Kidney (tissue), 14 donors: Measurements from ENCODE around the gene TSHZ2. TPM values are rescaled to one million over a fixed set of nuclear protein-coding genes. Genes with fewer than 3 reads are reported as not detected.

Experiments
- DNase-seq, 5 donors: peaks; one replicate each; pipeline ENCODE4 v3.0.0-alpha.2; 2013 to 2020
- FAIRE-seq: peaks from 2 replicates; lab custom pipeline; 2012; peaks lifted over from hg19 to GRCh38; lab: Jason Lieb, UNC
- H3K27ac ChIP-seq, 2 donors: one replicate each; pipeline ENCODE4 v1.7.0; 2013; ENCODE audit warnings: low read depth in 2 of 2, low read length in 2 of 2, inconsistent platforms in 1 of 2
- H3K27me3 ChIP-seq: one replicate; pipeline ENCODE4 v1.7.1; 2013; ENCODE audit warnings: low read length, inconsistent platforms; ENCODE audit not compliant: control insufficient read depth, insufficient read depth
- H3K36me3 ChIP-seq, 3 donors: one replicate each; pipeline versions ENCODE4 v1.7.0 to v1.7.1; 2013; ENCODE audit warnings: low read length in 3 of 3, control low read depth in 1 of 3, inconsistent platforms in 1 of 3; ENCODE audit not compliant: insufficient read depth in 3 of 3, control insufficient read depth in 2 of 3
- H3K4me1 ChIP-seq, 3 donors: one replicate each; pipeline versions ENCODE4 v1.7.0 to v1.7.1; 2013; ENCODE audit warnings: low read length in 3 of 3, inconsistent platforms in 1 of 3, low read depth in 1 of 3; ENCODE audit not compliant: control insufficient read depth in 2 of 3, insufficient read depth in 2 of 3
- H3K4me3 ChIP-seq, 3 donors: one replicate each; pipeline versions ENCODE4 v1.7.0 to v1.8.1; 2013; ENCODE audit warnings: low read length in 3 of 3, control low read depth in 1 of 3, inconsistent platforms in 1 of 3
- H3K9ac ChIP-seq, 3 donors: one replicate each; pipeline versions ENCODE4 v1.7.0 to v1.7.1; 2013; ENCODE audit warnings: low read length in 3 of 3, control low read depth in 1 of 3, inconsistent platforms in 1 of 3
- H3K9me3 ChIP-seq, 3 donors: one replicate each; pipeline versions ENCODE4 v1.7.0 to v1.7.1; 2013; ENCODE audit warnings: low read length in 3 of 3, control low read depth in 1 of 3, inconsistent platforms in 1 of 3; ENCODE audit not compliant: control insufficient read depth in 2 of 3, insufficient read depth in 1 of 3
- intact Hi-C: fragments of 100-400 bp; cut with DNase I; formaldehyde crosslinking; loops from one replicate; pipeline ENCODE4 v1.11.1; 2022
- polyA plus RNA-seq: library from polyadenylated mRNA; stranded (reverse); fragments of 350-450 nt; fragmentation: Illumina TruSeq; extraction: RNeasy Lipid Tissue Mini Kit (QIAGEN cat#74804); gene quantifications from one replicate; pipeline ENCODE4 v1.2.3, GENCODE V29; 2014; ENCODE audit warnings: low read depth, low replicate concordance; ENCODE audit not compliant: insufficient read depth
- total RNA-seq: library from RNA; stranded (reverse); fragmentation: NEBNext Ultra II Directional; extraction: Animal tissue kit (Norgen Biotek cat#: 25700); gene quantifications from one replicate; pipeline ENCODE4 v1.2.1, GENCODE V29; 2021
- TF ChIP-seq, protein P1 (sequence below): IDR thresholded peaks from 3 replicates; pipeline ENCODE4 v1.5.1; 2012; ENCODE audit warnings: mild to moderate bottlenecking, moderate library complexity, borderline replicate concordance; ENCODE audit not compliant: insufficient read depth; ENCODE audit errors: extremely low read depth
- donor health status: control.
- donor health status: control.
- donor health status: control.
- donor health status: control.
- donor health status: control.
- donor health status: DM: yes; HTN: yes; CAD: no.
- donor health status: Normal renal cell carcinoma (clear cell type).

The TSHZ2 gene
- total and polyA plus RNA-seq, 2 donors from 2014 or later: 0.86 to 15.5 TPM

DNA sequence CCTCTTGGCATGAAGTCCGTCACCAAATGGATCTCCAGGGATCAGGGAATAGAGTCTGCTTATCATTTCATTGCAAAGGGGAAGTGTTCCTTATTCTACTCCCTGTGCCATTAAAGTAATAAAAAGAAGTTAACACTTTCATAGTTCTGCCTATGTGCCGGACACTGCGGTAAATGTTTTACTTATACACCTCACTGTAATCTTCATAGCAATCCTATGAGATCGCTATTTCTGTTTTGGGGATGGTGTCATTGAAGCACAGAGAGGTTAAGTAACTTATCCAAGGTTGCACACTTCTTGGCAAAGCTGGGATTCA is 177.7 kb downstream of the TSHZ2 start:
- TF ChIP-seq, protein P1, sequence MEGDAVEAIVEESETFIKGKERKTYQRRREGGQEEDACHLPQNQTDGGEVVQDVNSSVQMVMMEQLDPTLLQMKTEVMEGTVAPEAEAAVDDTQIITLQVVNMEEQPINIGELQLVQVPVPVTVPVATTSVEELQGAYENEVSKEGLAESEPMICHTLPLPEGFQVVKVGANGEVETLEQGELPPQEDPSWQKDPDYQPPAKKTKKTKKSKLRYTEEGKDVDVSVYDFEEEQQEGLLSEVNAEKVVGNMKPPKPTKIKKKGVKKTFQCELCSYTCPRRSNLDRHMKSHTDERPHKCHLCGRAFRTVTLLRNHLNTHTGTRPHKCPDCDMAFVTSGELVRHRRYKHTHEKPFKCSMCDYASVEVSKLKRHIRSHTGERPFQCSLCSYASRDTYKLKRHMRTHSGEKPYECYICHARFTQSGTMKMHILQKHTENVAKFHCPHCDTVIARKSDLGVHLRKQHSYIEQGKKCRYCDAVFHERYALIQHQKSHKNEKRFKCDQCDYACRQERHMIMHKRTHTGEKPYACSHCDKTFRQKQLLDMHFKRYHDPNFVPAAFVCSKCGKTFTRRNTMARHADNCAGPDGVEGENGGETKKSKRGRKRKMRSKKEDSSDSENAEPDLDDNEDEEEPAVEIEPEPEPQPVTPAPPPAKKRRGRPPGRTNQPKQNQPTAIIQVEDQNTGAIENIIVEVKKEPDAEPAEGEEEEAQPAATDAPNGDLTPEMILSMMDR: no peak
- no peaks in the 10 kb centered on the region for H3K36me3 ChIP-seq
- intact Hi-C loops: no loop called here
- FAIRE-seq (no peak), DNase-seq (no peak)
- H3K27me3 ChIP-seq: no peaks in the 10 kb centered on the region
- no peak overlapping the region for H3K4me3 ChIP-seq
- no peak overlapping the region for H3K9ac ChIP-seq
- no peaks in the 10 kb centered on the region for H3K4me1 ChIP-seq
- no peaks in the 10 kb centered on the region for H3K9me3 ChIP-seq
- no peak overlapping the region for H3K27ac ChIP-seq

- intact Hi-C loops: no loop called here
- no peaks in the 10 kb centered on the region for H3K4me1 ChIP-seq
- H3K27ac ChIP-seq: no peak overlapping the region
- no peaks in the 10 kb centered on the region for H3K9me3 ChIP-seq
- no peak overlapping the region for H3K4me3 ChIP-seq
- TF ChIP-seq, protein P1: no peak
- H3K36me3 ChIP-seq: no peaks in the 10 kb centered on the region
- FAIRE-seq (no peak), DNase-seq (no peak)
- H3K27me3 ChIP-seq: no peaks in the 10 kb centered on the region
- H3K9ac ChIP-seq: no peak overlapping the region
These were observed 178.4 kb downstream of the TSHZ2 start for GRCh38 chr20:53150532-53150931.

GRCh38 chr20:53152228-53152627 is 180.1 kb downstream of the TSHZ2 start:
- H3K4me1 ChIP-seq: no peaks in the 10 kb centered on the region
- no peak overlapping the region for H3K4me3 ChIP-seq
- no peaks in the 10 kb centered on the region for H3K27me3 ChIP-seq
- no peak for DNase-seq
- FAIRE-seq: no peak
- TF ChIP-seq, protein P1: no peak
- no peaks in the 10 kb centered on the region for H3K36me3 ChIP-seq
- intact Hi-C loops: no loop called here
- no peak overlapping the region for H3K27ac ChIP-seq
- no peaks in the 10 kb centered on the region for H3K9me3 ChIP-seq
- no peak overlapping the region for H3K9ac ChIP-seq

DNA sequence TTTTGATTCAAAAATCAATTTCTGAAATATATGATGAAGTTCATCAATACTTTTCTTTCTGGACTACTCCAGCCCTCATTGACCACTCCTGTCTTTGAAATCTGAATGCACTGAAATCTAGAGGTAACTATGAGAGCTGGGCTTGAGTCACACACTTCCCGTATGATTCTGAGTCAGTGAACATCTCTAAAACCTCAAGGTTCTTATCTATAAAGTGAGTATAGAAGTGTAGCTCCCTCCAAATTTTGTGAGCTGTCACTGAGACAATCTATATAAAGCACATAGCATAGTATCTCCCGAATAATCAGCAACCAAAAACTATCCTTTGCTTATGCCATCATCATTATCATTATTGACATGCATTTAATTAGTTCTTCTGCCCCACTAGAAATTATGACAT is 182.4 kb downstream of the TSHZ2 start:
- no peak overlapping the region for H3K4me3 ChIP-seq
- no peak for FAIRE-seq
- intact Hi-C loops: no loop called here

More for the DNA sequence above, 182.4 kb downstream of the TSHZ2 start:
- Histone ChIP-seq H3K4me1 (no peaks in the 10 kb centered on the region), H3K27ac (no peak overlapping the region), H3K9me3 (no peaks in the 10 kb centered on the region), H3K9ac (no peak overlapping the region), H3K36me3 (no peaks in the 10 kb centered on the region), H3K27me3 (no peaks in the 10 kb centered on the region)
- TF ChIP-seq, protein P1: no peak
- DNase-seq: no peak
